Measurements from ENCODE around the gene GALNT17. TPM values are rescaled to one million over a fixed set of nuclear protein-coding genes. Genes with fewer than 3 reads are reported as not detected.

The GALNT17 gene
- total RNA-seq, 1 experiment from 2014 or later = not detected

DNA sequence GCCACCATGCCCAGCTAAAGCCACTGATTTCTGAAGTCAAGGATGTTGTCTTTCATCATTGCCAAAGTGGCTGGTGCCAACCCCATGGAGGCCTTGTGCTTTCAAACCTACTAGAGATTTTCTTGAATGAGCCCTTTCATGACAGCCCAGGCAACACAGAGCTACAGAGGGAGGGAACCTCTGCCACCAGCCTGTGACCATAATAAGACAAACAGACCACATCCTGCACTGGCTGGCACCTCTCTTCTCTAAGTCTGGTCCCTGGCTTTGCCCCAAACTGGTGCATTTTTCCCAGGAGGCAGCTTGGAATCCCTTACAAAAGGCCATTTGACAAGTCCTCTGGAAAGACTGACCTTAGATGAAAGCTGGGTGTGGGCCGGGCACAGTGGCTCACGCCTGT, 348.8 kb downstream of the GALNT17 start:
- H3K36me3 ChIP-seq (ENCODE audit: insufficient read depth, low read length, poor library complexity, severe bottlenecking) = no peaks in the 10 kb centered on the region
- TF ChIP-seq, protein P1, sequence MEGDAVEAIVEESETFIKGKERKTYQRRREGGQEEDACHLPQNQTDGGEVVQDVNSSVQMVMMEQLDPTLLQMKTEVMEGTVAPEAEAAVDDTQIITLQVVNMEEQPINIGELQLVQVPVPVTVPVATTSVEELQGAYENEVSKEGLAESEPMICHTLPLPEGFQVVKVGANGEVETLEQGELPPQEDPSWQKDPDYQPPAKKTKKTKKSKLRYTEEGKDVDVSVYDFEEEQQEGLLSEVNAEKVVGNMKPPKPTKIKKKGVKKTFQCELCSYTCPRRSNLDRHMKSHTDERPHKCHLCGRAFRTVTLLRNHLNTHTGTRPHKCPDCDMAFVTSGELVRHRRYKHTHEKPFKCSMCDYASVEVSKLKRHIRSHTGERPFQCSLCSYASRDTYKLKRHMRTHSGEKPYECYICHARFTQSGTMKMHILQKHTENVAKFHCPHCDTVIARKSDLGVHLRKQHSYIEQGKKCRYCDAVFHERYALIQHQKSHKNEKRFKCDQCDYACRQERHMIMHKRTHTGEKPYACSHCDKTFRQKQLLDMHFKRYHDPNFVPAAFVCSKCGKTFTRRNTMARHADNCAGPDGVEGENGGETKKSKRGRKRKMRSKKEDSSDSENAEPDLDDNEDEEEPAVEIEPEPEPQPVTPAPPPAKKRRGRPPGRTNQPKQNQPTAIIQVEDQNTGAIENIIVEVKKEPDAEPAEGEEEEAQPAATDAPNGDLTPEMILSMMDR (conservative IDR thresholded peaks at IDR 0.05; ENCODE audit: low read depth, low read length) = no peak
- TF ChIP-seq EZH2 (IDR thresholded peaks at IDR 0.05; ENCODE audit: borderline replicate concordance, low read depth, low read length, poor library complexity, severe bottlenecking) = no peak
- H3K27ac ChIP-seq (ENCODE audit: low read depth, low read length, poor library complexity, severe bottlenecking) = no peak overlapping the region
- H3K4me1 ChIP-seq (ENCODE audit: insufficient read depth, low read length, poor library complexity, severe bottlenecking) = no peaks in the 10 kb centered on the region
- H3K9me3 ChIP-seq (ENCODE audit: low read depth, low read length, poor library complexity, severe bottlenecking) = peaks cover 9% of the 10 kb centered on the region
- intact Hi-C loops (cut with micrococcal nuclease; ENCODE audit: unreplicated experiment) = no loop called here
- no peaks in the 10 kb centered on the region for H3K27me3 ChIP-seq (replicated peaks; ENCODE audit: insufficient read depth, low read depth, low read length, poor library complexity)
- POLR2A ChIA-PET (ENCODE audit: low non-redundant PET) = no interaction called here
- no TSS peak for BruUV-seq (replicated peaks)
- DNase-seq (ENCODE audit: low spot score) = no peak
- CTCF ChIA-PET = no interaction called here
- H3K4me3 ChIP-seq (ENCODE audit: low read depth, low read length, poor library complexity, severe bottlenecking) = no peak overlapping the region

DNA sequence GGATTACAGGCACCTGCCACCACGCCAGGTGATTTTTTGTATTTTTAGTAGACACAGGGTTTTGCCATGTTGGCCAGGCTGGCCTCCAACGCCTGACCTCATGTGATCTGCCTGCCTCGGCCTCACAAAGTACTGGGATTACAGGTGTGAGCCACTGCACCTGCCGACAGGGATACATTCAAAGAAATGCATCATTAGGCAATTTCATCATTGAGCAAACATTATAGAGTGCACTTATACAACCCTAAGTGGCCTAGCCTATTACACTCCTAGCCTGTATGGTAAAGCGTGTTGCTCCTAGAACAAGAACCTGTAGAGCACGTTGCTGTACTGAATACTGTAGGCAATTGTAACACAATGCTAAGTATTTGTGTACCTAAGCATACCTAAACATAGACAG, 350.3 kb downstream of the GALNT17 start:
- H3K4me3 ChIP-seq (ENCODE audit: low read depth, low read length, poor library complexity, severe bottlenecking) = no peak overlapping the region
- intact Hi-C loops (cut with micrococcal nuclease; ENCODE audit: unreplicated experiment) = no loop called here
- BruUV-seq (replicated peaks) = no TSS peak
- DNase-seq (ENCODE audit: low spot score) = no peak
- no peaks in the 10 kb centered on the region for H3K27me3 ChIP-seq (replicated peaks; ENCODE audit: insufficient read depth, low read depth, low read length, poor library complexity)
- H3K36me3 ChIP-seq (ENCODE audit: insufficient read depth, low read length, poor library complexity, severe bottlenecking) = no peaks in the 10 kb centered on the region
- no peaks in the 10 kb centered on the region for H3K4me1 ChIP-seq (ENCODE audit: insufficient read depth, low read length, poor library complexity, severe bottlenecking)
- no peak overlapping the region for H3K27ac ChIP-seq (ENCODE audit: low read depth, low read length, poor library complexity, severe bottlenecking)
- CTCF ChIA-PET = no interaction called here
- POLR2A ChIA-PET (ENCODE audit: low non-redundant PET) = no interaction called here
- TF ChIP-seq EZH2 (IDR thresholded peaks at IDR 0.05; ENCODE audit: borderline replicate concordance, low read depth, low read length, poor library complexity, severe bottlenecking) = no peak
- TF ChIP-seq, protein P1 (conservative IDR thresholded peaks at IDR 0.05; ENCODE audit: low read depth, low read length) = no peak
- H3K9me3 ChIP-seq (ENCODE audit: low read depth, low read length, poor library complexity, severe bottlenecking) = peaks cover 7% of the 10 kb centered on the region

DNA sequence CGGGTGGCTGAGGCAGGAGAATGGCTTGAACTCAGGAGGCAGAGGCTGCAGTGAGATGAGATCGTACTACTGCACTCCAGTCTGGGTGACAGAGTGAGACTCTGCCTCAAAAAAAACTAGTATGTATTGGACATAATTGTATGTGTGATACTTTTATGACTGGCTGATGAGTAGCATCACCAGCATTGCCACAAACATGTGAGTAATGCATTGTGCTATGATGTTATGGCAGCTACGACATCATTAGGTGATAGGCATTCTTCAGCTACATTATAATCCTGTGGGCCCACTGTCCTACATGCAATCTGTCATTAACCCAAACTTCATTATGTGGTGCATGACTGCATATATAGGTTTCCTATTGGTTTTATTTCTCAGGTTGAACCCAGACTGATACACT, 352.4 kb downstream of the GALNT17 start:
- BruUV-seq (replicated peaks) = no TSS peak
- CTCF ChIA-PET = interaction anchor here (0.7 kb wide), 1 partner anchor 1454 kb away, joined by 13 read pairs; no protein-coding TSS in a partner anchor
- Histone ChIP-seq H3K27ac (ENCODE audit: low read depth, low read length, poor library complexity, severe bottlenecking) (no peak overlapping the region), H3K4me1 (ENCODE audit: insufficient read depth, low read length, poor library complexity, severe bottlenecking) (no peaks in the 10 kb centered on the region), H3K27me3 (replicated peaks; ENCODE audit: insufficient read depth, low read depth, low read length, poor library complexity) (no peaks in the 10 kb centered on the region), H3K4me3 (ENCODE audit: low read depth, low read length, poor library complexity, severe bottlenecking) (no peak overlapping the region), H3K9me3 (ENCODE audit: low read depth, low read length, poor library complexity, severe bottlenecking) (peaks cover 9% of the 10 kb centered on the region), H3K36me3 (ENCODE audit: insufficient read depth, low read length, poor library complexity, severe bottlenecking) (no peaks in the 10 kb centered on the region)
- POLR2A ChIA-PET (ENCODE audit: low non-redundant PET) = no interaction called here
- intact Hi-C loops (cut with micrococcal nuclease; ENCODE audit: unreplicated experiment) = no loop called here
- TF ChIP-seq, protein P1 (conservative IDR thresholded peaks at IDR 0.05; ENCODE audit: low read depth, low read length) = no peak
- no peak for TF ChIP-seq EZH2 (IDR thresholded peaks at IDR 0.05; ENCODE audit: borderline replicate concordance, low read depth, low read length, poor library complexity, severe bottlenecking)
- no peak for DNase-seq (ENCODE audit: low spot score)

Measured in A673 (cell line).